B cell (primary cell): Measurements from ENCODE around the gene ANKRD28. TPM values are rescaled to one million over a fixed set of nuclear protein-coding genes. Genes with fewer than 3 reads are reported as not detected.

ENCODE experiments used
- ATAC-seq: fragments of 200-7000 bp; cut with Tn5 transposase; one replicate; pipeline ENCODE4 v1.10.0; 2021; ENCODE audit warnings: low read depth, mild to moderate bottlenecking, moderate number of reproducible peaks, moderate library complexity
- CTCF ChIA-PET: fragments of 350-600 bp; sonication (Branson Sonifier 250); formaldehyde crosslinking; loops from one replicate; lab custom pipeline; 2021; ENCODE audit warnings: antibody characterized with exemption, inconsistent platforms; lab: Charles Lee
- POLR2A ChIA-PET: fragments of 350-600 bp; sonication (Branson Sonifier 250); formaldehyde crosslinking; loops from one replicate; lab custom pipeline; 2021; ENCODE audit warnings: antibody characterized with exemption; lab: Charles Lee
- DNase-seq: peaks from one replicate; pipeline ENCODE4 v3.0.0; 2013
- H2AFZ ChIP-seq: 2 replicates; pipeline ENCODE4 v1.6.1; 2012; ENCODE audit warnings: mild to moderate bottlenecking, low read depth, low read length; ENCODE audit not compliant: insufficient read depth, poor library complexity, severe bottlenecking
- H3K27ac ChIP-seq, 2 donors: 1 replicate in 1 of 2; 2 replicates in 1 of 2; pipeline ENCODE4 v1.5.1; 2012 to 2013; ENCODE audit warnings: low read length in 2 of 2, mild to moderate bottlenecking in 2 of 2, moderate library complexity in 1 of 2
- H3K27me3 ChIP-seq, 4 experiments: fragments of 200-600 bp in 1 of 4; sonication (generic) in 1 of 4; replicated peaks in 1 of 4; 1 replicate in 2 of 4; 2 replicates in 2 of 4; pipeline versions ENCODE4 v1.6.1 to v1.7.0; 2013 to 2016; ENCODE audit warnings: low read length in 3 of 4, mild to moderate bottlenecking in 2 of 4, mixed read lengths in 1 of 4, moderate library complexity in 1 of 4; ENCODE audit not compliant: insufficient read depth in 4 of 4, control insufficient read depth in 3 of 4; ENCODE audit errors: control extremely low read depth in 1 of 4
- H3K36me3 ChIP-seq, 2 experiments: replicated peaks in 1 of 2; 1 replicate in 1 of 2; 2 replicates in 1 of 2; pipeline versions ENCODE4 v1.6.1 to v1.7.1; 2013; ENCODE audit warnings: low read length in 1 of 2; ENCODE audit not compliant: insufficient read depth in 2 of 2, control insufficient read depth in 1 of 2; ENCODE audit errors: control extremely low read depth in 1 of 2, extremely low read depth in 1 of 2
- H3K4me1 ChIP-seq, 2 donors: fragments of 200-600 bp in 1 of 2; sonication (generic) in 1 of 2; 1 replicate in 1 of 2; 2 replicates in 1 of 2; pipeline versions ENCODE4 v1.5.1 to v1.6.1; 2013 to 2017; ENCODE audit warnings: low read length in 2 of 2; ENCODE audit not compliant: control insufficient read depth in 2 of 2, insufficient read depth in 2 of 2
- H3K4me2 ChIP-seq: replicated peaks from 2 replicates; pipeline ENCODE3; 2012; ENCODE audit warnings: mild to moderate bottlenecking, low read depth, low read length; ENCODE audit not compliant: poor library complexity, severe bottlenecking
- H3K4me3 ChIP-seq, 5 experiments: fragments of 200-600 bp in 1 of 5; sonication (generic) in 1 of 5; 1 replicate in 3 of 5; 2 replicates in 2 of 5; pipeline versions ENCODE4 v1.5.1 to v1.7.0; 2011 to 2016; ENCODE audit warnings: low read length in 4 of 5, mild to moderate bottlenecking in 4 of 5, low read depth in 2 of 5, control low read depth in 1 of 5, moderate library complexity in 1 of 5; ENCODE audit not compliant: insufficient read depth in 1 of 5; ENCODE audit errors: control extremely low read depth in 1 of 5, extremely low read depth in 1 of 5
- H3K79me2 ChIP-seq: fragments of 200-600 bp; sonication (generic); one replicate; pipeline ENCODE4 v1.6.0; 2016; ENCODE audit warnings: low read length; ENCODE audit not compliant: control insufficient read depth, insufficient read depth
- H3K9ac ChIP-seq: fragments of 200-600 bp; sonication (generic); 2 replicates; pipeline ENCODE4 v1.6.1; 2017; ENCODE audit warnings: mild to moderate bottlenecking, low read length, moderate library complexity
- H3K9me3 ChIP-seq, 3 donors: one replicate each; pipeline versions ENCODE4 v1.6.1 to v1.7.1; 2013; ENCODE audit warnings: low read length in 2 of 3; ENCODE audit not compliant: control insufficient read depth in 2 of 3, insufficient read depth in 1 of 3; ENCODE audit errors: control extremely low read depth in 1 of 3
- H4K20me1 ChIP-seq: 2 replicates; pipeline ENCODE4 v1.6.0; 2012; ENCODE audit warnings: mild to moderate bottlenecking, low read length; ENCODE audit not compliant: insufficient read depth, control insufficient read depth, poor library complexity, severe bottlenecking
- H3K27ac Mint-ChIP-seq: one replicate; pipeline ENCODE4 v1.8.0; 2021; ENCODE audit warnings: mixed read lengths
- H3K27me3 Mint-ChIP-seq: one replicate; pipeline ENCODE4 v1.8.0; 2021; ENCODE audit warnings: mixed read lengths
- H3K4me1 Mint-ChIP-seq: one replicate; pipeline ENCODE4 v1.8.0; 2021; ENCODE audit warnings: mixed read lengths
- H3K4me3 Mint-ChIP-seq: one replicate; pipeline ENCODE4 v1.8.0; 2021; ENCODE audit warnings: mixed read lengths
- H3K9me3 Mint-ChIP-seq: one replicate; pipeline ENCODE4 v1.8.0; 2022; ENCODE audit warnings: mixed read lengths; ENCODE audit not compliant: insufficient read depth
- CTCF ChIP-seq: fragments of 200-600 bp; IDR thresholded peaks from one replicate; pipeline ENCODE4 v1.8.0; 2022; ENCODE audit warnings: antibody characterized with exemption, mild to moderate bottlenecking
- EZH2 ChIP-seq: IDR thresholded peaks from 2 replicates; pipeline ENCODE4 v1.6.1; 2012; ENCODE audit warnings: borderline replicate concordance, low read depth, mild to moderate bottlenecking, moderate library complexity, low read length; ENCODE audit not compliant: insufficient read depth, poor library complexity, severe bottlenecking
- WGBS: methylation state at CpG from one replicate; pipeline ENCODE4 v1.1.5; 2013; ENCODE audit warnings: missing lambda C conversion rate; ENCODE audit not compliant: insufficient coverage; 5-methylcytosine and 5-hydroxymethylcytosine counted together
- intact Hi-C: fragments of 100-400 bp; cut with micrococcal nuclease; formaldehyde crosslinking; loops from one replicate; pipeline ENCODE4 v1.10.0; 2022
- polyA plus RNA-seq: library from polyadenylated mRNA; depleted of rRNA; stranded (reverse); fragments of >200 nt; gene quantifications from 2 replicates; pipeline ENCODE4 v1.2.3, GENCODE V29; 2012
- total RNA-seq, 2 donors: library from RNA; stranded (reverse); fragments of 120-200 nt in 1 of 2; gene quantifications; 1 replicate in 1 of 2; 2 replicates in 1 of 2; pipeline versions ENCODE4 v1.2.3 to v1.2.4, GENCODE V29; 2013 to 2022

ANKRD28 gene
- total and polyA plus RNA-seq, 2 donors (not counting 1 experiment from before 2014, with no cell fraction given): 20.7 to 37.4 TPM

- H3K9ac ChIP-seq: no peak overlapping the region
- ChIA-PET CTCF (no interaction called here), POLR2A (no interaction called here)
- intact Hi-C loops: no loop called here
- Mint-ChIP-seq H3K27me3 (no peaks in the 10 kb centered on the region), H3K9me3 (no peaks in the 10 kb centered on the region), H3K4me3 (no peak overlapping the region), H3K27ac (no peak overlapping the region), H3K4me1 (peaks cover 3% of the 10 kb centered on the region)
- no peak overlapping the region for H3K4me3 ChIP-seq
- no peak overlapping the region for H3K4me2 ChIP-seq
- WGBS: no CpG with 5 or more reads among the region's 2 CpGs
- no peak overlapping the region for H3K27ac ChIP-seq
- no peak for DNase-seq
- H3K79me2 ChIP-seq: no peaks in the 10 kb centered on the region
- H3K4me1 ChIP-seq: no peaks in the 10 kb centered on the region
- peaks cover 5 to 15% of the 10 kb centered on the region in 2 experiments for H3K36me3 ChIP-seq
- H2AFZ ChIP-seq: no peak overlapping the region
- no peaks in the 10 kb centered on the region for H3K9me3 ChIP-seq
- no peak for TF ChIP-seq CTCF
- no peak for TF ChIP-seq EZH2
- no peaks in the 10 kb centered on the region for H4K20me1 ChIP-seq
- no peak for ATAC-seq
- no peaks in the 10 kb centered on the region for H3K27me3 ChIP-seq
Measured at GRCh38 chr3:15703346-15703745, 94.4 kb downstream of the ANKRD28 start.

- H3K27ac Mint-ChIP-seq: no peak overlapping the region
- CTCF ChIA-PET: no interaction called here
- TF ChIP-seq CTCF: no peak
- no peak for TF ChIP-seq EZH2
Measured at GRCh38 chr3:15694628-15695027, 103.2 kb downstream of the ANKRD28 start.

More at GRCh38 chr3:15694628-15695027, 103.2 kb downstream of the ANKRD28 start:
- no peaks in the 10 kb centered on the region for H3K27me3 Mint-ChIP-seq
- peaks cover 8% of the 10 kb centered on the region for H3K4me1 Mint-ChIP-seq
- ATAC-seq: no peak
- no peak overlapping the region for H3K27ac ChIP-seq
- intact Hi-C loops: no loop called here
- no CpG with 5 or more reads among the region's 1 CpG for WGBS
- no peaks in the 10 kb centered on the region for H3K27me3 ChIP-seq
- no peaks in the 10 kb centered on the region for H3K79me2 ChIP-seq
- no peaks in the 10 kb centered on the region for H4K20me1 ChIP-seq
- no peak for DNase-seq
- no peak overlapping the region for H3K9ac ChIP-seq
- H3K4me3 ChIP-seq: no peak overlapping the region
- no peaks in the 10 kb centered on the region for H3K9me3 ChIP-seq
- no peaks in the 10 kb centered on the region for H3K9me3 Mint-ChIP-seq
- POLR2A ChIA-PET: no interaction called here
- no peak overlapping the region for H2AFZ ChIP-seq
- H3K4me2 ChIP-seq: no peak overlapping the region
- no peaks in the 10 kb centered on the region for H3K4me1 ChIP-seq
- no peak overlapping the region for H3K4me3 Mint-ChIP-seq
- peaks cover 7 to 13% of the 10 kb centered on the region in 2 experiments for H3K36me3 ChIP-seq
